ENCODE data around the gene UBE2D2.

Gene UBE2D2

GRCh38 chr5:139649082-139649991, 88.2 kb downstream of the UBE2D2 start:
- 0% methylated on average over 77 of the region's 77 CpGs for WGBS, 2 experiments
- H3K27me3 ChIP-seq (ENCODE audit: control insufficient read depth, insufficient read depth, low read length, poor library complexity, severe bottlenecking), result peaks cover 31% of the 10 kb centered on the region
- no peaks in the 10 kb centered on the region for H3K36me3 ChIP-seq (ENCODE audit: control insufficient read depth, insufficient read depth, low read length)
- peaks cover 39% of the 10 kb centered on the region for H3K4me1 ChIP-seq (ENCODE audit: control insufficient read depth, insufficient read depth, low read length)
- peak overlapping the region; percentile 79 for H3K27ac ChIP-seq (ENCODE audit: insufficient read depth, low read depth, low read length, poor library complexity, severe bottlenecking)
- peak overlapping the region; percentile 93 for H3K4me3 ChIP-seq (ENCODE audit: insufficient read depth, low read depth, low read length)
- H3K9me3 ChIP-seq (ENCODE audit: control insufficient read depth, low read length), result no peaks in the 10 kb centered on the region

- H3K27ac ChIP-seq (ENCODE audit: insufficient read depth, low read depth, low read length, poor library complexity, severe bottlenecking), result peak overlapping the region; percentile 66
- WGBS, 2 experiments, result 0% methylated on average over 48 of the region's 48 CpGs
- peaks cover 48% of the 10 kb centered on the region for H3K4me1 ChIP-seq (ENCODE audit: control insufficient read depth, insufficient read depth, low read length)
- H3K4me3 ChIP-seq (ENCODE audit: insufficient read depth, low read depth, low read length), result peak overlapping the region; percentile 93
- H3K36me3 ChIP-seq (ENCODE audit: control insufficient read depth, insufficient read depth, low read length), result no peaks in the 10 kb centered on the region
- no peaks in the 10 kb centered on the region for H3K9me3 ChIP-seq (ENCODE audit: control insufficient read depth, low read length)
- H3K27me3 ChIP-seq (ENCODE audit: control insufficient read depth, insufficient read depth, low read length, poor library complexity, severe bottlenecking), result peaks cover 28% of the 10 kb centered on the region
Measured at GRCh38 chr5:139650031-139650688, 89.0 kb downstream of the UBE2D2 start.

- peak overlapping the region; percentile 93 for H3K4me3 ChIP-seq (ENCODE audit: insufficient read depth, low read depth, low read length)
- H3K27me3 ChIP-seq (ENCODE audit: control insufficient read depth, insufficient read depth, low read length, poor library complexity, severe bottlenecking), result peaks cover 23% of the 10 kb centered on the region
- H3K4me1 ChIP-seq (ENCODE audit: control insufficient read depth, insufficient read depth, low read length), result peaks cover 53% of the 10 kb centered on the region
- no peaks in the 10 kb centered on the region for H3K9me3 ChIP-seq (ENCODE audit: control insufficient read depth, low read length)
- no peaks in the 10 kb centered on the region for H3K36me3 ChIP-seq (ENCODE audit: control insufficient read depth, insufficient read depth, low read length)
- 0 to 2% methylated on average over 13 of the region's 13 CpGs for WGBS, 2 experiments
- peak overlapping the region; percentile 66 for H3K27ac ChIP-seq (ENCODE audit: insufficient read depth, low read depth, low read length, poor library complexity, severe bottlenecking)
Measured at GRCh38 chr5:139650689-139651042, 89.5 kb downstream of the UBE2D2 start.

GRCh38 chr5:139651043-139651834, 90.1 kb downstream of the UBE2D2 start:
- WGBS, 2 experiments, result 6 to 8% methylated on average over 14 of the region's 14 CpGs
- H3K4me1 ChIP-seq (ENCODE audit: control insufficient read depth, insufficient read depth, low read length), result peaks cover 58% of the 10 kb centered on the region
- H3K36me3 ChIP-seq (ENCODE audit: control insufficient read depth, insufficient read depth, low read length), result no peaks in the 10 kb centered on the region
- peak overlapping the region; percentile 93 for H3K4me3 ChIP-seq (ENCODE audit: insufficient read depth, low read depth, low read length)
- H3K27ac ChIP-seq (ENCODE audit: insufficient read depth, low read depth, low read length, poor library complexity, severe bottlenecking), result peak overlapping the region; percentile 82
- peaks cover 17% of the 10 kb centered on the region for H3K27me3 ChIP-seq (ENCODE audit: control insufficient read depth, insufficient read depth, low read length, poor library complexity, severe bottlenecking)
- no peaks in the 10 kb centered on the region for H3K9me3 ChIP-seq (ENCODE audit: control insufficient read depth, low read length)

DNA sequence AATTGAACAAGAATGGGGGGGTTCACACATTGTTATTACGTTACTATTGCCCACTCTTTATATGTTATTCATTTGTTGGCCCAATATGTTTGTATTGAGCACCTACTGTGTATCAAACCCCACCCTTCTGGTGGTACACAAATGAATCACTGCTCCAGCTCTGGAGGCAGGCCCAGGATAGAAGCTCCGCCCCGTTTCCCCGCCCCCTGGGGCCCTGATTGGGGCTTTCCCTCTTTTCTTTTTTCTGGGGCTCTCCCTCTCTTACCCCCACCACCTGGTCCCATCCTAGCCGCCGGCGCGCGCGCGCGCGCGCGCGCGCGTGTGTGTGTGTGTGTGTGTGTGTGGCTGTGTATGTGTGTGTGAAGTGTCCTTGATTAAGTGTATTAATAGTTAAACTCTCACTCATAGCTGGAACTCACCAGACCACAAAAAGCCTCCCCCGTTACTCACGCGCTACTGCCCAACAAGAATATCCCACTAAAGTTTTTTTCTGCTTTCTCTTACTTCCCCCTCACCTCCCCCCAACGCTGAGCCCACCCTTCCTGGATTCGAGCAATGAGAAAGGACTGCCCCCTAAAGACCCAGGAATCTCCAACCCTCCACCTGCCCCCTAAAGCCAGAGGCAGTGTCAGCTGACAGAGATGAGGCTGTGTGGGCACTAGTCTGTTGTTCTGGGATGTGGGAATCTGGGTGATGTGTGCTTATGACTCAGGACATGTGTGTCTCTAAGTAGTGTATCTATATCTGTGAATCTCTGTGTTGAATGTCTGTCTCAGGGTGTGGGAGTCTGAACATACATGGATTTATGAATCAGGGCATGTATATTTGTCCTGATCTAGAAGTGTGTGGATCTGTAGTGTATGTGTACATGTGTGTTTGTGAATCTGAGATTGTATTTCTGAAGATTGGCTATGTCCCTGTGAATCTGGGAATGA, 91.0 kb downstream of the UBE2D2 start:
- WGBS, 2 experiments, result 28% methylated on average over 9 of the region's 23 CpGs

DNA sequence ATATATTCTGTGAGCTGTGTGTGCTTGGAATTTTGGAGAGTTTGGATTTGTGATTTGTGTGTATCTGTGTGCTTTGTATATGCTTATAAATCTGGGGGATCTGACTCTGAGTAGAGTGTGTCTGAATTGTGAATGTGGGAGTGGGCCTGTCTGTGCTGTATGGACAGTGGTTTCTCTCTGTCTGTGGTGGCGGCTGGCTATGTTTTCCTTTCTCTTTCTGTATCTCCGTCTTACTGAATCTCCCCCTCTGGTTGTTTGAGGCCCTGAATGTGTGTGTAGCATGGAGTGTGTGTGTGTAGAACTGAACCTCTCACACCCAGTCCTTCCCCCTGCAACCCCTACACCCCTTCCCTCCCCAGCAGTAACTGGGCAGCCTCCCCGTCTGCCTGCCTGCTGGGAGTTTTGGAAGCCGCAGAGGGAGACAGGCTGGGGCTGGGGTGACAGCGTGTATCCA, 91.7 kb downstream of the UBE2D2 start:
- H3K4me3 ChIP-seq (ENCODE audit: insufficient read depth, low read depth, low read length), result no peak overlapping the region
- WGBS, 2 experiments, result 69 to 73% methylated on average over 4 of the region's 5 CpGs
- peaks cover 2% of the 10 kb centered on the region for H3K27me3 ChIP-seq (ENCODE audit: control insufficient read depth, insufficient read depth, low read length, poor library complexity, severe bottlenecking)
- H3K36me3 ChIP-seq (ENCODE audit: control insufficient read depth, insufficient read depth, low read length), result no peaks in the 10 kb centered on the region
- H3K27ac ChIP-seq (ENCODE audit: insufficient read depth, low read depth, low read length, poor library complexity, severe bottlenecking), result no peak overlapping the region
- peaks cover 60% of the 10 kb centered on the region for H3K4me1 ChIP-seq (ENCODE audit: control insufficient read depth, insufficient read depth, low read length)
- H3K9me3 ChIP-seq (ENCODE audit: control insufficient read depth, low read length), result no peaks in the 10 kb centered on the region

More for the DNA sequence above, 91.0 kb downstream of the UBE2D2 start:
- Histone ChIP-seq H3K27ac (ENCODE audit: insufficient read depth, low read depth, low read length, poor library complexity, severe bottlenecking) (peak overlapping the region; percentile 82), H3K36me3 (ENCODE audit: control insufficient read depth, insufficient read depth, low read length) (no peaks in the 10 kb centered on the region), H3K27me3 (ENCODE audit: control insufficient read depth, insufficient read depth, low read length, poor library complexity, severe bottlenecking) (peaks cover 9% of the 10 kb centered on the region), H3K9me3 (ENCODE audit: control insufficient read depth, low read length) (no peaks in the 10 kb centered on the region), H3K4me3 (ENCODE audit: insufficient read depth, low read depth, low read length) (no peak overlapping the region), H3K4me1 (ENCODE audit: control insufficient read depth, insufficient read depth, low read length) (peaks cover 60% of the 10 kb centered on the region)

DNA sequence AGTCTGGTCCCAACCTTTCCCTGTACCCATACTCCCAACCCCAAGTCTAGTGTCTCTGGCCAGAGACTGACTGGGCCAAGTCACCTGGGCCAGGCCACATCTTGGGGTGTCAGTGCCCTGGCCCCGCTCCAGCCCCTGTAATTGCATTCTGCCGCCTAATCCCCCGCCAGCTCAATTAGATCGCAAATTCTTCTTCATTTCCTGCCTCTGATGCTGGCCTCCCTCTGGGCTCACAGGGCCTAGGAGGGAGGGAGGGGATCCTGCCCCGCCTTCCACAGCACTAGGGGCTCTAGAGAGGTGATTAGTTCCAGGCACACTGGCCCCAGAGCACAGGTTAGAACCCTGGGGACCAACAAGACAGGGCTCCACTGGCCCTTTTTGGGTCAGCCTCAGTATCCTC, 92.5 kb downstream of the UBE2D2 start:
- WGBS, 2 experiments, result 47 to 54% methylated on average over 5 of the region's 5 CpGs
- no peak overlapping the region for H3K27ac ChIP-seq (ENCODE audit: insufficient read depth, low read depth, low read length, poor library complexity, severe bottlenecking)
- H3K27me3 ChIP-seq (ENCODE audit: control insufficient read depth, insufficient read depth, low read length, poor library complexity, severe bottlenecking), result no peaks in the 10 kb centered on the region
- no peaks in the 10 kb centered on the region for H3K36me3 ChIP-seq (ENCODE audit: control insufficient read depth, insufficient read depth, low read length)
- H3K9me3 ChIP-seq (ENCODE audit: control insufficient read depth, low read length), result no peaks in the 10 kb centered on the region
- H3K4me1 ChIP-seq (ENCODE audit: control insufficient read depth, insufficient read depth, low read length), result peaks cover 67% of the 10 kb centered on the region
- no peak overlapping the region for H3K4me3 ChIP-seq (ENCODE audit: insufficient read depth, low read depth, low read length)

DNA sequence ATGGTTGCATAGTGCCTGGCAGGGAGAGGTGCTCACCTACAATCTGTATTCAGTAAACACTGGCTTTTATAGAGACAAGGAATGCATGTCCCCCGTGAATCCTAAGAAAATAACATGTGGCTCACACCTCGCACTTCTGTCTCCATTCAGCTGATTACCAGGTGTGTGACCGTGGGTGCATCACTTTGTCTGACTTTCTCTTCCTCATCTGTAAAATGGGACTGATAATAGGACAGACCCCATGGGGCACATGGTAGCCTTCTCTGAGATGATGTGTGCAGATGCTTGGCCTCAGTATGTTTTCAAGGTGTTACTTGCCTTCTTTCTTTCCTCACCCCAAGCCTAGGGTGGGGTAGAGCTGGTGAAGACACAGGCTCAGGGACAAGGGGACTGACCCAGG, 93.3 kb downstream of the UBE2D2 start:
- Histone ChIP-seq H3K4me3 (ENCODE audit: insufficient read depth, low read depth, low read length) (no peak overlapping the region), H3K9me3 (ENCODE audit: control insufficient read depth, low read length) (no peaks in the 10 kb centered on the region), H3K4me1 (ENCODE audit: control insufficient read depth, insufficient read depth, low read length) (peaks cover 75% of the 10 kb centered on the region), H3K36me3 (ENCODE audit: control insufficient read depth, insufficient read depth, low read length) (no peaks in the 10 kb centered on the region), H3K27me3 (ENCODE audit: control insufficient read depth, insufficient read depth, low read length, poor library complexity, severe bottlenecking) (no peaks in the 10 kb centered on the region), H3K27ac (ENCODE audit: insufficient read depth, low read depth, low read length, poor library complexity, severe bottlenecking) (peak overlapping the region; percentile 56)
- WGBS, 2 experiments, result 89 to 90% methylated on average over 3 of the region's 3 CpGs

GRCh38 chr5:139654871-139655491, 93.8 kb downstream of the UBE2D2 start:
- Histone ChIP-seq H3K4me3 (ENCODE audit: insufficient read depth, low read depth, low read length) (no peak overlapping the region), H3K4me1 (ENCODE audit: control insufficient read depth, insufficient read depth, low read length) (peaks cover 80% of the 10 kb centered on the region), H3K27ac (ENCODE audit: insufficient read depth, low read depth, low read length, poor library complexity, severe bottlenecking) (peak overlapping the region; percentile 56)

More at GRCh38 chr5:139654871-139655491, 93.8 kb downstream of the UBE2D2 start:
- no peaks in the 10 kb centered on the region for H3K36me3 ChIP-seq (ENCODE audit: control insufficient read depth, insufficient read depth, low read length)
- WGBS, 2 experiments, result 36 to 42% methylated on average over 13 of the region's 13 CpGs
- H3K9me3 ChIP-seq (ENCODE audit: control insufficient read depth, low read length), result no peaks in the 10 kb centered on the region
- no peaks in the 10 kb centered on the region for H3K27me3 ChIP-seq (ENCODE audit: control insufficient read depth, insufficient read depth, low read length, poor library complexity, severe bottlenecking)

Measured in ectodermal cell (in vitro differentiated cells).